NCI-H2196 (cell line): ENCODE measurements around the gene EYS.

Experiments used
- DNase-seq: peaks from one replicate; lab custom pipeline; 2025; ENCODE audit not compliant: unreplicated experiment; lab: John Stamatoyannopoulos, UW

The EYS gene

GRCh38 chr6:64874776-64875175 lies 832.2 kb downstream of the EYS start:
- no peak for DNase-seq

GRCh38 chr6:64872633-64873032 lies 834.4 kb downstream of the EYS start:
- no peak for DNase-seq

GRCh38 chr6:64861039-64861651 lies 845.9 kb downstream of the EYS start:
- DNase-seq = no peak

GRCh38 chr6:64860203-64860602 lies 846.8 kb downstream of the EYS start:
- DNase-seq = no peak

- DNase-seq = no peak
Measured at GRCh38 chr6:64850121-64850520, 856.9 kb downstream of the EYS start.

- DNase-seq = no peak
Measured at GRCh38 chr6:64848467-64848866, 858.6 kb downstream of the EYS start.

- no peak for DNase-seq
Measured at GRCh38 chr6:64847396-64847795, 859.6 kb downstream of the EYS start.

GRCh38 chr6:64838726-64839125 lies 868.3 kb downstream of the EYS start:
- no peak for DNase-seq

GRCh38 chr6:64831680-64832079 lies 875.3 kb downstream of the EYS start:
- no peak for DNase-seq

GRCh38 chr6:64817525-64817924 lies 889.5 kb downstream of the EYS start:
- DNase-seq = no peak

- no peak for DNase-seq
Measured at GRCh38 chr6:64815718-64816117, 891.3 kb downstream of the EYS start.

GRCh38 chr6:64812138-64812537 lies 894.9 kb downstream of the EYS start:
- no peak for DNase-seq

- no peak for DNase-seq
Measured at GRCh38 chr6:64811119-64811518, 895.9 kb downstream of the EYS start.

GRCh38 chr6:64807785-64808184 lies 899.2 kb downstream of the EYS start:
- DNase-seq = no peak

- DNase-seq = no peak
Measured at GRCh38 chr6:64803470-64804166, 903.4 kb downstream of the EYS start.

- DNase-seq = no peak
Measured at GRCh38 chr6:64792534-64792933, 914.5 kb downstream of the EYS start.

GRCh38 chr6:64789476-64789875 lies 917.5 kb downstream of the EYS start:
- no peak for DNase-seq

- DNase-seq = no peak
Measured at GRCh38 chr6:64786736-64787135, 920.3 kb downstream of the EYS start.

GRCh38 chr6:64782877-64783276 lies 924.1 kb downstream of the EYS start:
- DNase-seq = no peak

- no peak for DNase-seq
Measured at GRCh38 chr6:64777941-64778785, 928.9 kb downstream of the EYS start.

- DNase-seq = no peak
Measured at GRCh38 chr6:64776359-64776758, 930.7 kb downstream of the EYS start.

GRCh38 chr6:64774881-64775280 lies 932.1 kb downstream of the EYS start:
- no peak for DNase-seq
